NCI-H1048 (cell line): ENCODE data around the gene PIGB.
"Not testable (repeated sequence)": the region's sequence is repeated elsewhere in the genome, so short reads cannot be mapped to it uniquely, and the experiment has no call there.

Source experiments
- DNase-seq: peaks from one replicate; lab custom pipeline; 2025; lab: John Stamatoyannopoulos, UW

The PIGB gene

DNA sequence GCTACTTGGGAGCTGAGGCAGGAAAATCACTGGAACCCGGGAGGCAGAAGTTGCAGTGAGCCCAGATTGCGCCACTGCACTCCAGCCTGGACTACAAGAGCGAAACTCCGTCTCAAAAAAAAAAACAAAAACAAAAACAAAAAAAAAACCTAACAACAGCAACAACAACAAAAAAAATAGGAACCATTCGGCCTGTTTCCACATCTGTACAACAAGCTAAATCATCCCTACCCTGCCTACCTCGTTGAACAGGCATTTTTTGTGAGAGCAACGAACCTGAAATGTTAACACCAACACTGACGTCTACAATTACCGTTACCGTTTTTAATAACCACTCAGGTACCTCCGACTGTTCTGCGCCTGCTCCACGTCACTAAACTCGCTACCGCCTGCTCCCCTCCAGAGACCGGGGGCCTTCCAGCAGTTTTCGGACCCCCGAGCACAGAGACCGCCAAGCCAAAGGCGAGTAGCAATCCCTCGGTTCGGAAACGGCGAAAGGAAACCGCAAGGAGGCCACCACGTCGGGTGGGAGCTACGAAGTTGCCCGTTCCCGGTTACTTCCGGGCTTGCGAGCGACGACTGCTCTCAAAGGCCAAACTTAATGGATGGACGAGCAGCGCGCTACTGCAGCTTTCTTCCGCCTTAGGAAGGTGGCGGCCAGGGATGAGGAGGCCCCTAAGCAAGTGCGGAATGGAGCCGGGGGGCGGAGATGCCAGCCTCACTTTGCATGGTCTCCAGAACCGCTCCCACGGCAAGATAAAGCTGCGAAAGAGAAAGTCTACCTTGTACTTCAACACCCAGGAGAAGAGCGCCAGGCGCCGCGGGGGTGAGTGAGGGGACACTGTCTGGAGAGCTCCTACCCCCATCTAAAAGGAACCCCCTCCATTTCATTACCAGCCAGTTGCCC lies at the start of gene PIGB, which contains the start of gene PIGBOS1:
Gene PIGB, plus strand, starts transcription at position 635 of the 907 bp plus-strand sequence. Its CDS starts 29 bp downstream, at position 664.
Gene PIGBOS1, minus strand, starts transcription at position 536 of the 907 bp plus-strand sequence. CDS start 1,331 bp downstream, outside the sequence.
- peak; percentile 28 for DNase-seq

DNA sequence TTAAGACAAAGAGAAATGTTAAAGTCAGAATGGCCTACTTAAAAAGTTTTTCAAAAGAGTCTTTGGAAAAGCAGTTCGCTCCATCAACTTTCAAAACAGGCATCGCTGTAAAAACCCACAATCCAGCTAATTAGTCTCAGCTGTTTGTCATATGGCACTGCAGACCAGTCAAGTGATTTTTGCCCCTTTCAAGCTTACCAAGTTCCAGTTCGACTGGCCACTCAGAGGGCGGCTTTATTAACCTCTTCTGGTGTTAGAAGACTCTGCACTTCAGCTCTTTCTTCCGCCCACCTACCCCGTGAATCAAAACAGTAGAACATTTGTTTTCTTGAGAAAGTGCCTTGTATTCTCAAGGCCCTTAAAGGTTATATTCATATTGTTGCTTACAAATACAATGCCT lies 48.7 kb upstream of the PIGB start:
- no peak for DNase-seq

DNA sequence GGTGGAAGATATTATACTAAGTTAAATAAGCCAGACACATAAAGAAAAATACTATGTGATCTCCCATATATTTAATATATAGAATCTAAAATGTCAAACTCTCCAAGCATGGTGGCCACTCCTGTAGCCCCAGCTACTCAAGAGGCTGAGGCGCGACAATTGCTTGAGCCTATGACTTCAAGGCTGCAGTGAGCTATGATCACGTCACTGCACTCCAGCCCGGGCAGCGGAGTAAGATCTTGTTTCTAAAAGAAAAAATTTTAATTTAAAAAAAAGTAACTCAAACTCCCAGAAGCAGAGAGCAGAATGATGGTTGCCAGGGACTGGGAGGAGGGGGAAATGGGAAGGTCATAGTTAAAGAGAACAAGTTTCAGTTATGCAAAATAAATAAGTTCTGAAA lies 42.7 kb upstream of the PIGB start:
- no peak for DNase-seq

DNA sequence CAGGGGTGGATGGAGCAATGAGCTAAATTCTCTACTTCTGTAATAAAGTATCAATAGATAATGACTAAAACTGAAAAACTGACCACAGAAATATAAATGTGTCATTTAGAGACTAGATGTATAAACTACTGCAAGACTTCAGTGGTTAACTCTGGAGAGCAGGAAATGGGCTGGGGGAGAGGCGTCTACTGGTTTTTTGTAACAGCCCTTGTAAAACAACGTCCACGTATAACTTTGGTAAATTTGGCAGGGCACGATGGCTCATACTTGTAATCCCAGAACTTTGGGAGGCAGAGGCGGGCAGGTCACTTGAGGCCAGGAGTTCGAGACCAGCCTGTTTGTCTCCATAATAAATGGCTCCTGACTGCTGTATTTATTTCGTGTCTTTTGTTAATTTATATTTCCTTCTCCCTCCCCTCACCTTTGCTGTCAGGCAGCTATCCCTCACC lies 41.9 kb upstream of the PIGB start:
- DNase-seq = no peak

DNA sequence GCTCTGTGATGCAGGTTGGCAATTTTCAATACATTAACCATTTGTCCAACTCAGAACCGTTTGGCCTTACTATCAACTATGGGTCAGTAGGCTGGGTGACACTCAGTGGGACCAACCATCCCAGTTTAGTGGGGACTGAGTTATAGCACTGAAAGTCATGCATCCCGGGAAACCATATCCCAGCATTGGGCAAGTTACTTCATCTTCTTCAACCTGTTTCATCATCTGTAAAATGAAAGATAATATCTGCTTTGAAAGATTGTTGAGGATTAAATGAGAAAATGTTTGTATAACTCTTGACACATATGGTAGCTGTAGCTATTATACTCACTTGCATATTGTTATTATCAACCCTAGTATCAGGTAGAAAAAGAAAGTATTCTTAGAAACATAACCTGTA lies 41.3 kb upstream of the PIGB start:
- no peak for DNase-seq

DNA sequence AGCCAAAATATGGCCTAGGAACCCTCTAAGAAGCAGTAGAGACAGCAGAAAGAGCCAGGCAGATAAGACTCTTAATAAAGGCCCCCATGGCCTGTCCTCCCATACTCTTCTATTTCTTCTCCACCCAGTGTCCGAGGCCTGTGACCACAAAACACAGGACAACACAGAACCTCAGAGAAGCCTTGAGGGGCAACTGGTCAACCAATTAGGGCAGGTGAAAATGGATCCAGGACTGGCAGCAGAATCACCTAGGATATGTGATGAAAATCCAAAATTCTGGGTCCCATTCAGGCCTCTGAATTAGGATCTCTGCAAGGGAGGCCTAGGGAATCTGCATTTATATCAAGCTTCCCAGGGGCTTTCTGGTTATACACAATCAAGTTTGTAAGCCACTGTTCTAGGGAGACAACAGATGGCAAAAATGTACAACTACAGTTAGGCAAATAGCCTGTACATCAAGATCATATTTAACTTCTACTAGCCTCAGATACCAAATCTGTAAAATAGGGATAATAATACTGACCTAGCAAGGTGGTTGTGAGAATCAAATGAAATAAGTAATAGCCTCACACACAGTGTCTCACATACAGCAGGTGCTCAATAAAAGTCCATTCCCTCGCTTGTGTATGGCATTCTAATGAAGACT lies 39.8 kb upstream of the PIGB start:
- DNase-seq = no peak

DNA sequence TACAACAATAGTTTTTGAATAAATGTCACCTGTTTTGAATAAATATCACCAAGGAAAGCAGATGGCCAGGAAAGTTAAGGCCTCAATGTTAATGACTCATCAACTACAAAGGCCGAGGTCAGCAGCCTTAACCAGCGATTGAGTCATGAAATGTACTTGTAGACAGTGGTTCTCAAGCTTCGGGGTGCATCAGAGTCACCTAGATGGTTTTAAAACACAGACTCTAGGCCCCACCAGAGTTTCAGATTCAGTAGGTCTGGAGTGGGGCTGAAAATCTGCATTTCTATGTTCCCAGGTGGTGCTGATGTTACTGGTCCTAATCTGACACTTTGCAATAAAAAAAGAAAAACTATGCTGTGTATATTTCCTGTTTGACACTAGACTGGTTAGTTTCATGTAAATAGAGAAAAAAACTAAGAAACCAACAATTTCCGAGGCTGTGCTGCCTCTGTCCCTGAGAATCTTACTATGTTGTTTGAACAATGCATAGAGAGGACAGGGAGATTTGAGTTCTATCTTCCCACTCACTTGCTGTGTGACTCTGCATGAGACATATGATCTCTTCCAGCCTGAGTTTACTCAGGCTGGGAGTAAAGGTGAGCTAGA lies 39.2 kb upstream of the PIGB start:
- no peak for DNase-seq

DNA sequence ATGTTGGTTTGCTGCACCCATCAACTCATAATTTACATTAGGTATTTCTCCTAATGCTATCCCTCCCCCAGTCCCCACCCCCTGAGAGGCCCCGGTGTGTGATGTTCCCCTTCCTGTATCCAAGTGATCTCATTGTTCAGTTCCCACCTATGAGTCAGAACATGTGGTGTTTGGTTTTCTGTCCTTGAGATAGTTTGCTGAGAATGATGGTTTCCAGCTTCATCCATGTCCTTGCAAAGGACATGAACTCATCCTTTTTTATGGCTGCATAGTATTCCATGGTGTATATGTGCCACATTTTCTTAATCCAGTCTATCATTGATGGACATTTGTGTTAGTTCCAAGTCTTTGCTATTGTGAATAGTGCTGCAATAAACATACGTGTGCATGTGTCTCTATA lies 38.4 kb upstream of the PIGB start:
- DNase-seq = not testable (repeated sequence)

DNA sequence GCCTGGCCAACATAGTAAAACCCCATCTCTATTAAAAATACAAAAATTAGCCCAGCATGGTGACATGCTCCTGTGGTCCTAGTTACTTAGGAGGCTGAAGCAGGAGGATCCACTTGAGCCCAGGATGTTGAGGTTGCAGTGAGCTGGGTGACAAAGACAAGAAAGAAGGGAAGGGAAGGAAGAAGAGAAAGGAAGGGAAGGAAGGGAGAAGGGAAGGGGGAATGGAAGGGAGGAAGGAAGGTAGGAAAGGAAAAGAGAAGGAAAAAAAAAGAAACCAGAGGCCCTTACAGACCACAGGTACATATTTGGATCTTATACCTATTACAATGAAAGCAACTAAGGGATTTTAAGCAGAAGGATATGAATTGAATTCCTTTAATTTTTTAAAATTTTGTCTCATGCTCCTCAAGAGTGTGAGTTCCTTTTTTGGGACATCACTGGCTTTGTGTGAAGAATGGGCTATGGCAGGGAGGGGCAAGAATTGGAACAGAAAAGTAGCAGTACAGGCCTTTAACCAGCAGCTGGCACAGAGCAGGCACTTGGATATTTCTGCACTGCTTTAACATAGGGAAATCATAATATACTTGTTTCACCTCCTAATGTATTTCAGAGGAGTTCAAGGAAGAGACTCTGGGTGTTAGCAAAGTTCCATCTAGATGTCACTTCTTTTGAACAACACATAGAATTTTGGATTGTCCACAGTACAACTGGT lies 37.3 kb upstream of the PIGB start:
- DNase-seq = no peak

DNA sequence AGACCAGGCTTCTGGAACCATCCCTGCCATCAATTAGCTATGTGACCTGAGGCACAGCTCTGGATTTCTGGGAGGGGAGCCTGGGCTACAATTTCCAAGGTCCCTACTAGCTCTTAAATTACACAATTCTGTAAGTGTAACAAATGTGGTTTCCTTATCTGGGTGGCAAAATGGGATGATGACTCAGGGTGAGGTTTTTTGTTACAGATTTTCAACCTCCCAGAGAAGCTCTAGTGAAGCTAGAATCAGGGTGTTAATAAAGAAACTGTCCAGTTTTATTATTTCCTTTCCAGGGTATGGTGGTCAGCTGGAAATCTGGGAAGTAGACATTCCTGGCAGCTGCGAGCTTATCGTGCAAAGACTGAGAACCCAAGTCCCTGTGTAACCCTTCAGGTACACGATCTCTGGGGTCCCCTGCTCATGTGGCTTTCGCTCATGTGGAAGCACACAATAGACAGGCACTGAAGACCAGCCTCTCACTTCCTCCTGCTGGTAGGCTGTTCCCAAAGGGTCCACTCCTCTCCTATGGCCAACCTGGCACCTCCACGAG lies 36.7 kb upstream of the PIGB start:
- no peak for DNase-seq

DNA sequence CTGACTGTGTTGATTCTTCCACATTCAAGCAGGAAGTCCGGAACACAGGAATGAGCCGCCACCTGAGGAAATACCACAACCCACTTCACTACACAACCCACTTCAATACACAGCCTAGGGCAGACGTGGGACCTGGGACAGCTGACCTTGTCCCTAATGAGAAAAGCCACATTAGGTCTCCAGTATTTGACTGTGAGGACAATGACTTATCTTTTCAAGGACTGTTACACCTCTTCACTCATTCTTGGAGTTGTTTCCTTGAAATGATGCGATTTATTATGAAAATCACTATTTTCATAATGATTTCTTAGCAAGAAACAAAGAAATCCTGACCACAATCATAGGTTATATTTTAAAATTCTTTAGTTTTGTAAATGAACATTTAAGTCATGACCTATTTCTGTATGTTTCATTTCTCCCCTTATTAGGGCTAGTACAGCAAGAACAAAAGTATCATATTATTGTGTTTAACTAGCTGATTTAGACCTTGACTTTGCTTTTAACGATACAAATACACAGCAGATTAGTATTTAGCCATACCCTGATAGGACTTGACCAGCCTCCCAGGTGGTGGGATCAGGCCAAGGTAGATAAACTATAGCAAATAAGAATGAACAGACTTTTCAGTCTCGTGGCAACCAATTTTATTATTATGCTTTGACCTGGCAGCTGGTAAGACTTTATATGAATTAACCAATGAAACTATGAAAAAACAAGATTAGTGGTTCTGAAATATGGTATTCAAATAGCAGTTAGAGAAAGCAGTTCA lies 35.5 kb upstream of the PIGB start:
- DNase-seq = no peak

DNA sequence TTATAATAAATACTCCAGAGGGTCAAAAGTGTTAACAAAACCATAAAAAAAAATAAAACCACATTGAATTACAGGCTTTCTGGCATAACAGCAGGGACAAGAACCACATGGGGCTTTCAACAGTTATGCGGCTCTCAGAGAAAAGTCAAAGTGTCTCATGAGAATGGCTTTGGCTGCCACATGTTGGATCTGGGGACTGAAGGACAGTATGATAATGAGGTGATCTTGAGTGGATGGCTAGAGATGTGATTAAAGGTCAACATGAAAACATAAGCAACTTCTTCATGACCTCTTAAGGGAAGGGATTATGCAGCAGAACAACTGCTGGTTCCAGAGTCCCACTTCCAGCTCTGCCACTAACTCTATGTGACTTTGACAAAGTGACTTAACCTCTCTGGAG lies 34.6 kb upstream of the PIGB start:
- no peak for DNase-seq

DNA sequence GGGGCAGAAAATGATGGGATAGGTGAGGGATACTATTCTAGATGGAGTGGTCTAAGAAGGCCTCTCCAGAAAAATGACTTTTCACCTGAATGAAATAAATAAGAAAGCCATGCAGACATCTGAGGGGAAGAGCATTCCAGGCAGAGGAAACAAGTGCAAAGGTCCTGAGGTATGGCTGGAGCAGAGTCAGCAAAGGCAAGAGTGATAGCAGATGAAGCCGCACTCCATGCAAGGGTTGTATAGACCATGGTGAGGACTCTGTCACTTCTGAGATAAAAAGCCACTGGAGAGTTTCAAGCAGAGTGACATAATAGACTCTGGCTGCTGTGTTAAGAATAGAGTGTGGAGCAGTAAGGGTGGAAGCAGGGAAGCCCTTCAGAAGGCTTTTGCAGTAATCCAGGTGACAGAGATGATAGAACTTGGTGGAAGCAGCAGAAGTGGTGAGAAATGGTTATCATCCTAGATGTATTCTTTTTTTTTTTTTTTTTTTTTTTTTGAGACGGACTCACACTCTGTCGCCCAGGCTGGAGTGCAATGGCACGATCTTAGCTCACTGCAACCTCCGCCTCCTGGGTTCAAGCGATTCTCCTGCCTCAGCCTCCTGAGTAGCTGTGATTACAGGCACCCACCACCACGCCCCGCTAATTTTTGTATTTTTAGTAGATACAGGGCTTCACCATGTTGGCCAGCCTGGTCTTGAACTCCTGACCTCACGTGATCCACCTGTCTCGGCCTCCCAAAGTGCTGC lies 32.4 kb upstream of the PIGB start:
- DNase-seq = not testable (repeated sequence)

DNA sequence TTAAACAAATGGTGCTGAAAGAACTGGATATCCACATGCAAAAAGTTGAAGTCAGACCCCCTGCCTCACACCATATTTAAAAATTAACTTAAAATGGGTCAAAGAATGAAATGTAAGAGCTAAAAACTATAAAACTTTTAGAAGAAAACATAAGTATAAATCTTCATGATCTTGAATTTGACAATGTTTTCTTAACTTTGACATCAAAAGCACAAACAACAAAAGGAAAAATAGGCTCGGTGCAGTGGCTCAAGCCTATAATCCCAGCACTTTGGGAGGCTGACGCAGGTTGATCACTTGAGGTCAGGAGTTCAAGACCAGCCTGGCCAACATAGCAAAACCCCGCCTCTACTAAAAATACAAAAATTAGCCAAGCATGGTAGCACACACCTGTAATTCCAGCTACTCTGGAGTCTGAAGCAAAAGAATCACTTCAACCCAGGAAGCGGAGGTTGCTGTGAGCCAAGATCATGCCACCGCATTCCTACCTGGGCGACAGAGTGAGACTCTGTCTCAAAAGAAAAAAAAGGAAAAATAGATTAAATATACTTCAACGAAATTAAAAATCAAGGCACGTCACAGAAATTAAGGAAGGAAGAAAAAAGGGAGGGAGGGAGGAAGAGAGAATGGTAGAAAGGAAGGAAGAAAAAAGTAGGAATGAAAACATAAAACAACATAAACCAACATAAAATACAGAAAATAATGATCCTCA lies 30.9 kb upstream of the PIGB start:
- no peak for DNase-seq

DNA sequence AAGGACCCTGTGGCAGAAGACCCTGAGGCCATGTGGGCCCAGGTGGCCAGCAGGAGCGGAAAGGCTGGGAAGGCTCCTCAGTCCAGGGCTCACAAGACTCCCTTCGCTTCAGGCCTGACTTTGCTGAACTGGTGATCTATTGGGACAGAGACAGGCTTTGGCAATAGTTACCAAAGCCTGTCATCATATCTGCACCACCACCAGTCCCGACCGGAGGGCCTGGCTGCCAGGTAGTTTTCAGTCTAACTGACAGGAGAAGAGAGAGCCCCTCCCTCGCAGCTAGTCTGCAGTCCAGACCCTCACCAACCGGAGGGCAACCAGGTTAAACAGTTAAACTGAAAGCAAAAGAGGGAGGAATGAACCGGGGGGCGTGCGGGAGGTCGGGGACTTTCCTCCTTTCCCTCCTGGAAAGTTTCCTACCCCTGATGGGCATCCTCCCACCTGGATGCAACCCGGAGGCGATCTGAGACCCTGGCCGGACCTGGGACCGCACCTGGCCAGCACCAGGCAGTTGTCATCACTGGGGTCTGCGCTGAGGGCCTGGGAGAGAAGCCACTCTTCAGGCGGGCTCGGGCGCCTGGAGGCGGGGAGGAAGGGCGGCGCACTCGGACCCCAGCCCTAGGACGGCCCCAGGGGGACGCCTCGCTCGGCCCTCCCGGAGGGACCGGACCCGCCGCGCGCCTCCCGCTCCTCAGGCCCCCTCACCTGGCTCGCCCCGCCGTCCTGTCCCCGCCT lies 29.8 kb upstream of the PIGB start:
- no peak for DNase-seq

DNA sequence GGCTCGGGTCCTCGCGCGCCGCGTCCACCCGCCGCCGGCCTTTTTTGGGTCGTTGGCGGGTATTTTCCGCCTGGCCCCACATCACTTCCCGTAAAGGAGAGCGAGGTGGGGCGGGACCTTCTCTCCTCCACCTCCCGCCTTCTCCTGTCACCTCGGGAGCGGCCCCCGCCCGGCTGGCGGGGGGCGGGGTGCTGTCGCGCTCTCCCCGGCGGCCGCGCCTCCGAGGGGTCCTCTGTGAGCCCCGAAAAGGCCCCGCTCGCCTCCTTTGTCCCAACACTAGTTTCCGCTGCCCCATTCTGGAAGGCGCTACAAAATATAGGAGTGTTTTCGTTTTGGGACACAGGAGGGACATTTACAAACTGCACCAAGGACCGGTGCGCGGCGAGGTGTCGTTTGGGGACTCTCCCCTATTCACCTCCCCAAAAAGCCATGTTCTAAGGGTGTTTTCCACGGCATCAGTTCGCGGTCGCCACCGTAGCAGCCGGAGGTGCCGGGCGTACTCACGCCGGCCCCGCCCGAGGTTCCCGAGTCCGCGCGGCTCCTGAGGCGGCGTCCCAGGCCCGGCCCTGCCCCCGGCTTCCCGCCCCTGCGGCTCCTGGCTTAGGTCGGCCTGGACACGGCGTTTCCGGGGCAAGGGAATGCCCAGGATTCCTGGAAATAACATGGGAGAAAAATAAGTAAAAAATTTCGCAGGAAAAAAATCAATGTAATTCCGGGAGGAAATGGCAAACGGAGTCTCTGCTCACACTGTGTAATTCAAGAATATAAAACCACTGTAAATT lies 29.1 kb upstream of the PIGB start, which contains the start of gene RAB27A:
Gene RAB27A, minus strand, starts transcription at position 68 of the 782 bp plus-strand sequence. CDS start 54,879 bp downstream, outside the sequence.
- peak; percentile 24 for DNase-seq

DNA sequence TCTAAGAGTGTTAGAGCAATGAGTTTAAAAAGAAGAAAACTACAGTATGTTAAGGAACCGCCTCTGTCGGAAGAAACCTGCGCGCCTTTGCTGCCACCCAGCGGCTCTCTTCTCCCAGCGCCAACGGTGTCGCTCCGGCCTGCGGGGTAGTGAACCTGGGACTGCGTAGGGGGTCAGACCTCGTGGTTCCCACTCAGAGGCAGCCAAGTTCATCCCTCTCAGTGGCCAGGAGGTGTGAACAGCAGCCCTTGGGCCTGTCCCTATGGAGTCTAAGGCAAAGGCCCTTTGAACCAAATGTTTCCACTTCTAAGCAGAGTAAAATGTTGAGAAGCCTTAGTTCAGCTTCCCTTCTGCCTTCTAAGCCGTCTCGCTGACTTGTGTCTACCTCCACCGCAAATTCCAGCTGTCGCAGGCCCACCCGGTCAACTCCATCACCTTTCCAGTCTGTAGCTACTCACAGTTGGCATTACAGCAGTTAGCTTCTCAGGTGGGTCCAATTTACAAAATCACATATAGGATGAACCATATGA lies 28.4 kb upstream of the PIGB start:
- DNase-seq = peak; percentile 55

DNA sequence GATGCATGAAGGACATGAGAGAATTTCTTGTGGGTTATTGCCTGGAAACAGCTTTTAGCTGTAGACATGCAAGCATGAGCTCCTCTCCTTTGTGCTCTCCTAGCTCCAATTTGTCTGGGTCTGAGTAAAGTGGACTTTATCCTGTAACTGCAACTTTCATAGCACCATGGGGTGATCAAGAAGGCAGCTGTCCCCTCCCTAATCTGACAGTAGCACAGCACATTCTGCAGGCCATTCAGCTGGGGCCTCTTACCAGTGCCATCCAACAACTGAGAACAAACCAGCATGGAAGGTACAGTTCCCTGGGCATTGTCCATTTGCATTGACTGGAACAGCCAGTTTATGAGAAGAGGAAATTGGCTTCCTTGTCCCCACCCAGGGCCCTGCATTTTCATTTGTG lies 21.7 kb upstream of the PIGB start:
- no peak for DNase-seq
